GM19035 (cell line): ENCODE results near the gene CLMP.

ENCODE experiments used
- ATAC-seq: cut with Tn5 transposase; IDR thresholded peaks from one replicate; pipeline ENCODE4 v1.9.1; 2021; ENCODE audit not compliant: unreplicated experiment

CLMP gene

GRCh38 chr11:123195188-123196059 is at the start of gene CLMP:
TSS of gene CLMP (minus strand) at chr11:123195248. CDS start at chr11:123194940, 308 bp downstream.
- no peak for ATAC-seq

GRCh38 chr11:123241874-123242543 is 47.0 kb upstream of the CLMP start:
- no peak for ATAC-seq

- ATAC-seq, result no peak
Observed at GRCh38 chr11:123241294-123241693, 46.2 kb upstream of the CLMP start.

GRCh38 chr11:123239191-123240150 is 44.4 kb upstream of the CLMP start:
- no peak for ATAC-seq

- no peak for ATAC-seq
Observed at GRCh38 chr11:123238297-123238696, 43.2 kb upstream of the CLMP start.

- ATAC-seq, result no peak
Observed at GRCh38 chr11:123236879-123237278, 41.8 kb upstream of the CLMP start.

GRCh38 chr11:123235656-123236261 is 40.7 kb upstream of the CLMP start:
- ATAC-seq, result no peak

- no peak for ATAC-seq
Observed at GRCh38 chr11:123235117-123235655, 40.1 kb upstream of the CLMP start.

- no peak for ATAC-seq
Observed at GRCh38 chr11:123233975-123234334, 38.9 kb upstream of the CLMP start.

GRCh38 chr11:123233280-123233974 is 38.4 kb upstream of the CLMP start:
- ATAC-seq, result peak; percentile 91

- no peak for ATAC-seq
Observed at GRCh38 chr11:123231777-123232176, 36.7 kb upstream of the CLMP start.

- no peak for ATAC-seq
Observed at GRCh38 chr11:123231256-123231655, 36.2 kb upstream of the CLMP start.

GRCh38 chr11:123230346-123230745 is 35.3 kb upstream of the CLMP start:
- no peak for ATAC-seq

- no peak for ATAC-seq
Observed at GRCh38 chr11:123228496-123229163, 33.6 kb upstream of the CLMP start.

GRCh38 chr11:123227763-123228495 is 32.9 kb upstream of the CLMP start:
- no peak for ATAC-seq

GRCh38 chr11:123221584-123221983 is 26.5 kb upstream of the CLMP start:
- ATAC-seq, result no peak

- ATAC-seq, result no peak
Observed at GRCh38 chr11:123221096-123221561, 26.1 kb upstream of the CLMP start.

- no peak for ATAC-seq
Observed at GRCh38 chr11:123219066-123219690, 24.1 kb upstream of the CLMP start.
